ENCODE results near the gene CAMSAP1. TPM values are rescaled to one million over a fixed set of nuclear protein-coding genes. Genes with fewer than 3 reads are reported as not detected.
A peak's percentile ranks its signal among the peaks of the same experiment; 100 is the strongest.

Gene CAMSAP1, protein sequence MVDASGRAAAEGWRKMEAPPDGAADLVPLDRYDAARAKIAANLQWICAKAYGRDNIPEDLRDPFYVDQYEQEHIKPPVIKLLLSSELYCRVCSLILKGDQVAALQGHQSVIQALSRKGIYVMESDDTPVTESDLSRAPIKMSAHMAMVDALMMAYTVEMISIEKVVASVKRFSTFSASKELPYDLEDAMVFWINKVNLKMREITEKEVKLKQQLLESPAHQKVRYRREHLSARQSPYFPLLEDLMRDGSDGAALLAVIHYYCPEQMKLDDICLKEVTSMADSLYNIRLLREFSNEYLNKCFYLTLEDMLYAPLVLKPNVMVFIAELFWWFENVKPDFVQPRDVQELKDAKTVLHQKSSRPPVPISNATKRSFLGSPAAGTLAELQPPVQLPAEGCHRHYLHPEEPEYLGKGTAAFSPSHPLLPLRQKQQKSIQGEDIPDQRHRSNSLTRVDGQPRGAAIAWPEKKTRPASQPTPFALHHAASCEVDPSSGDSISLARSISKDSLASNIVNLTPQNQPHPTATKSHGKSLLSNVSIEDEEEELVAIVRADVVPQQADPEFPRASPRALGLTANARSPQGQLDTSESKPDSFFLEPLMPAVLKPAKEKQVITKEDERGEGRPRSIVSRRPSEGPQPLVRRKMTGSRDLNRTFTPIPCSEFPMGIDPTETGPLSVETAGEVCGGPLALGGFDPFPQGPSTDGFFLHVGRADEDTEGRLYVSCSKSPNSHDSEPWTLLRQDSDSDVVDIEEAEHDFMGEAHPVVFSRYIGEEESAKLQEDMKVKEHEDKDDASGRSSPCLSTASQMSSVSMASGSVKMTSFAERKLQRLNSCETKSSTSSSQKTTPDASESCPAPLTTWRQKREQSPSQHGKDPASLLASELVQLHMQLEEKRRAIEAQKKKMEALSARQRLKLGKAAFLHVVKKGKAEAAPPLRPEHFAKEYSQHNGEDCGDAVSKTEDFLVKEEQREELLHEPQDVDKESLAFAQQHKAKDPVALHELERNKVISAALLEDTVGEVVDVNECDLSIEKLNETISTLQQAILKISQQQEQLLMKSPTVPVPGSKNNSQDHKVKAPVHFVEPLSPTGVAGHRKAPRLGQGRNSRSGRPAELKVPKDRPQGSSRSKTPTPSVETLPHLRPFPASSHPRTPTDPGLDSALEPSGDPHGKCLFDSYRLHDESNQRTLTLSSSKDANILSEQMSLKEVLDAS (N-terminal part only)
- 10 to 100 TPM; 31.2 to 85.3 (median 51.6) TPM for total RNA-seq

GRCh38 chr9:135907431-135908092 lies at the start of gene CAMSAP1:
Gene CAMSAP1 (minus strand): TSS chr9:135907546. CDS start chr9:135907159, 387 bp downstream.
- Histone ChIP-seq H3K27ac (peak within 1 kb of the TSS; percentile 86 to 96 (median 94)), H3K27me3 (no peaks in the 10 kb centered on the region), H3K9me3 (no peaks in the 10 kb centered on the region), H3K36me3 (peaks cover 0 to 22% (median 4%) of the 10 kb centered on the region in 3 donors), H3K4me3 (peak within 1 kb of the TSS; percentile 67 to 94 (median 86)), H3K4me1 (peaks cover 27 to 64% (median 48%) of the 10 kb centered on the region in 3 donors)
- no CpG with 5 or more reads among the region's 91 CpGs for WGBS, 2 donors
- DNase-seq = peak; percentile 63
- intact Hi-C loops (cut with DNase I) = no loop called here
- TF ChIP-seq POLR2A (IDR thresholded peaks at IDR 0.05) = peak in 2 of 4 donors; percentile 46 to 69
- TF ChIP-seq, protein P1, sequence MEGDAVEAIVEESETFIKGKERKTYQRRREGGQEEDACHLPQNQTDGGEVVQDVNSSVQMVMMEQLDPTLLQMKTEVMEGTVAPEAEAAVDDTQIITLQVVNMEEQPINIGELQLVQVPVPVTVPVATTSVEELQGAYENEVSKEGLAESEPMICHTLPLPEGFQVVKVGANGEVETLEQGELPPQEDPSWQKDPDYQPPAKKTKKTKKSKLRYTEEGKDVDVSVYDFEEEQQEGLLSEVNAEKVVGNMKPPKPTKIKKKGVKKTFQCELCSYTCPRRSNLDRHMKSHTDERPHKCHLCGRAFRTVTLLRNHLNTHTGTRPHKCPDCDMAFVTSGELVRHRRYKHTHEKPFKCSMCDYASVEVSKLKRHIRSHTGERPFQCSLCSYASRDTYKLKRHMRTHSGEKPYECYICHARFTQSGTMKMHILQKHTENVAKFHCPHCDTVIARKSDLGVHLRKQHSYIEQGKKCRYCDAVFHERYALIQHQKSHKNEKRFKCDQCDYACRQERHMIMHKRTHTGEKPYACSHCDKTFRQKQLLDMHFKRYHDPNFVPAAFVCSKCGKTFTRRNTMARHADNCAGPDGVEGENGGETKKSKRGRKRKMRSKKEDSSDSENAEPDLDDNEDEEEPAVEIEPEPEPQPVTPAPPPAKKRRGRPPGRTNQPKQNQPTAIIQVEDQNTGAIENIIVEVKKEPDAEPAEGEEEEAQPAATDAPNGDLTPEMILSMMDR (IDR thresholded peaks at IDR 0.05) = no peak

DNA sequence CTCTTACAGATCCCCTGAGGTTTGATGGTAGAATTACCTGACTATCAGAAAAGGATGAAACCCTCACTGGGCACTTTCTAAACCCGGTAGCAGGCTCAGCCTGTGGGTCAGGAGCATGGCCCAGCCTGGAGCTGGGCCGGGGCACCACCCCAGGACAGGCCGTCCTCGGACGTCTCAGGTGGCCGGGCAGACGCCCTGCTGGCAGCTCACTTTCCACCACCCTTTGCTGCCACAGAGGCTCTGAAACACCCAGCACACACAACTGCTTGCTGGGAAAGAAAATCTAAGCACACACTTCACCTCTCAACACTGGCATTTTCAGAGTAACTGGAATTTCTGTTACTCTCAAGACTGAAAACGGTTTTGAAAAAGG lies 49.4 kb upstream of the CAMSAP1 start:
- Histone ChIP-seq H3K27ac (no peak overlapping the region), H3K36me3 (peaks cover 3 to 47% (median 5%) of the 10 kb centered on the region in 3 donors), H3K9me3 (no peaks in the 10 kb centered on the region), H3K4me3 (no peak overlapping the region), H3K27me3 (no peaks in the 10 kb centered on the region), H3K4me1 (peaks cover 30 to 59% (median 31%) of the 10 kb centered on the region in 3 donors)
- 80 to 89% methylated on average over 1 to 2 of the region's 8 CpGs for WGBS, 2 donors
- TF ChIP-seq, protein P1 (IDR thresholded peaks at IDR 0.05) = no peak
- no peak for TF ChIP-seq POLR2A (IDR thresholded peaks at IDR 0.05)
- DNase-seq = no peak
- intact Hi-C loops (cut with DNase I) = no loop called here

DNA sequence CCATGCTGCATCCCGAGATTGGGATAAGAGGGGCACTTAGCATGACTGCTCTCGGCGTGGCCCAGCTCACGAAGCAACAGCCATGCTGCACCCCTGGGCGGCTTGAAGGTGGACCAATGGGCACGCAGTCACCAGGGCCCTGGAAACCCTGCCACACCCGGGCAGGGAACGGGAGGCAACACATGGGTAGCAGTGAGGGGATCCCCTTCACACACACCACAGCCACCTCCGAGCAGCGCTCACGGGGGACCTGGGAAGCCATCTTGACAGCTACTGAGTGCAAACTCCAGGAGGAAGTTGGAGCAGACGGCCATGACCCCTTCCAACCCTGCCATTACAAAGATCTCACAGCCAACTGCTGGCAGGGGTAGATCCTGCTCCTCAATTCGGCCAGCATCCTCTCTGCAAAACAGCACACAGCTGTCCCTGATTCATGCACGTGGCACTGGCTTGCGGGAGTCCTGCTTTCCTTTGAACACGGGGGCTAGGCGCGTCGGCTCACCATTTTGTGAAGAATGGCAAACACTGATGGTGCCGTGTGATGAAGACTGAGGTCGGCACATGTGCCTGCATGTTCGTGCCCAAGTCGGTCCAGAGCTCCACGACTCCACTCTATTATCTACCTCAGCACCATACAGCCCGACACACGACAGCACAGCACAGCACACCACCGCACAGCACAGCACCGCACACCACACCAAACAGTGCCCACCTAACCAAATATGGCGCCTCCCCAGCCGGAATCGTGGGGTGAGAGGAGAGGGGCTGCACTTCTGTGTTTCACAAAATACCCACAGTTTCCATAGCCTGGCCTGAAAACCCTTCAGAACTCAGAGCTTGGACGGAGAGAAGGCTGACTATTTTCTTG lies 48.8 kb upstream of the CAMSAP1 start:
- intact Hi-C loops (cut with DNase I) = no loop called here
- no peaks in the 10 kb centered on the region for H3K27me3 ChIP-seq
- 83 to 92% methylated on average over 14 to 19 of the region's 32 CpGs for WGBS, 2 donors
- TF ChIP-seq, protein P1 (IDR thresholded peaks at IDR 0.05) = no peak
- no peak for TF ChIP-seq POLR2A (IDR thresholded peaks at IDR 0.05)
- peaks cover 5 to 47% (median 5%) of the 10 kb centered on the region in 3 donors for H3K36me3 ChIP-seq
- no peak for DNase-seq
- H3K27ac ChIP-seq = no peak overlapping the region
- H3K4me3 ChIP-seq = no peak overlapping the region
- H3K9me3 ChIP-seq = no peaks in the 10 kb centered on the region
- H3K4me1 ChIP-seq = peaks cover 32 to 59% (median 32%) of the 10 kb centered on the region in 3 donors

- Histone ChIP-seq H3K27me3 (no peaks in the 10 kb centered on the region), H3K36me3 (peaks cover 8 to 66% (median 9%) of the 10 kb centered on the region in 3 donors), H3K9me3 (no peaks in the 10 kb centered on the region), H3K4me1 (peaks cover 12 to 48% (median 22%) of the 10 kb centered on the region in 3 donors), H3K4me3 (no peak overlapping the region), H3K27ac (peak overlapping the region; percentile 58 to 83 (median 70))
- TF ChIP-seq, protein P1 (IDR thresholded peaks at IDR 0.05) = no peak
- no peak for TF ChIP-seq POLR2A (IDR thresholded peaks at IDR 0.05)
- intact Hi-C loops (cut with DNase I) = no loop called here
- WGBS, 2 donors = 84 to 89% methylated on average over 16 to 22 of the region's 22 CpGs
- DNase-seq = no peak
Observed at GRCh38 chr9:135952664-135953206, 45.4 kb upstream of the CAMSAP1 start.

All from esophagus squamous epithelium (tissue), 5 donors.